Astrocyte (in vitro differentiated cells and primary cell): ENCODE measurements around the gene HCRTR1.

ENCODE experiments used
- CTCF ChIP-seq: IDR thresholded peaks from 2 replicates; pipeline ENCODE4 v1.5.1; 2011; ENCODE audit warnings: low read depth, mild to moderate bottlenecking, inconsistent platforms, low read length, moderate library complexity; ENCODE audit not compliant: insufficient read depth
- EZH2 ChIP-seq: IDR thresholded peaks from 2 replicates; pipeline ENCODE4 v1.6.1; 2012; ENCODE audit warnings: mild to moderate bottlenecking, low read length, inconsistent platforms; ENCODE audit not compliant: insufficient read depth

- TF ChIP-seq EZH2: no peak
- no peak for TF ChIP-seq CTCF
These were observed 7.9 kb upstream of the HCRTR1 start for GRCh38 chr1:31609514-31610118.
